Posterior cingulate gyrus (tissue), 11 donors: ENCODE measurements around the gene DNAH2.

Experiments used
- DNase-seq, 10 donors: peaks; one replicate each; pipeline versions ENCODE4 v3.0.0 to v3.0.0-alpha.2; 2020 to 2021; ENCODE audit warnings: mixed read lengths in 3 of 10
- intact Hi-C: fragments of 100-400 bp; cut with DNase I; formaldehyde crosslinking; loops from one replicate; pipeline ENCODE4 v1.15.1; 2023

DNAH2 gene

DNA sequence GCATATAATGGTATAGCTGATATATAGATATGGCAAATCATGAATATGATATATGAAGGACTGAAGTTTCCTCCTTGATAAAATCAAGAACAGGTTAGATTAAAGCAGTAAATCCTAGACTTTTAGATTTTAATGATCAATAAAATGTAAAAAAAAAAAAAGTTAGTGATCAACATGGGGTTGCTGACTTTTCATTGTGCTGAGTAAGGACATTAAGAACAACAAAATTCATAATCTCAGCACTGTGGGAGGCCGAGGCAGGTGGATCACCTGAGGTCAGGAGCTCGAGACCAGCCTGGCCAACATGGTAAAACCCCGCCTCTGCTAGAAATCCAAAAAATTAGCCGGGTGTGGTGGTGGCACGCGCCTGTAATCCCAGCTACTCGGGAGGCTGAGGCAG is 160.7 kb downstream of the DNAH2 start:
- intact Hi-C loops = no loop called here
- no peak for DNase-seq

DNA sequence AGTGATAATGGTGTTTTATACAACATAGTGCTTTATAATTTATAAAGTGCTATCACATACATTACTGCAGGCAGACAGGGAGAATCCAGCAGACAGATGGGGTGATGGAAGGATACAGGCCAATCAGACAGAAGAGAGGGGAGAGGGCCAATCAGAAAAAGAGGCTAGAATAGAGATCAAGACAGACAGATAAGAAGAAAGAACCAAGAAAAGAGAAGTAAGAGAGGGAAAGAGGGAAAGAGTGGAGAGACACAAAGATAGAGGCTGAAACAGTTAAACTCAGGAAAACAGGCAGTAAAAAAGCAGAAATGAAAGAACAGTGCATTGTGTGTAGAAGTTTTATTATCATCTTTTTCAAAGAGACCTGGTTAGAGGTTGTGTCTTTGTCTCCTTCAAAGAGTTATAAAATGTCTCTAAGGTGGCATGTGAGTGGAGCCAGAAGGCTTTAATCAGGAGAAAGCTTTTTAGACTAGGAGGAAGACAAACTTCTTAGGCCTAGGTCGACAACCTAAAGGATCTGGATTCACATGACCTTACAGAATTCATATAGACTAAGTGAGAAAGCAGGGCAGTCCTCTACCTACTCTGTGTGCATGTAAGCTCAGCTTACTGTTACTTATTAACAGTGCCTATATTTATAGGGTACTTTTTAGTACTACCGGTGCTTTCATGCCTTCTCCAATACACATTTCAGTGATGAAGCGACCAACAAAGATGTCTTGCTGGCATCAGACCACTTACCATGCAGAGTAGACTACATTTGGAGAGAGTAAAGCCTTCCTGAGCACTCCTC is 162.7 kb downstream of the DNAH2 start:
- intact Hi-C loops = no loop called here

DNA sequence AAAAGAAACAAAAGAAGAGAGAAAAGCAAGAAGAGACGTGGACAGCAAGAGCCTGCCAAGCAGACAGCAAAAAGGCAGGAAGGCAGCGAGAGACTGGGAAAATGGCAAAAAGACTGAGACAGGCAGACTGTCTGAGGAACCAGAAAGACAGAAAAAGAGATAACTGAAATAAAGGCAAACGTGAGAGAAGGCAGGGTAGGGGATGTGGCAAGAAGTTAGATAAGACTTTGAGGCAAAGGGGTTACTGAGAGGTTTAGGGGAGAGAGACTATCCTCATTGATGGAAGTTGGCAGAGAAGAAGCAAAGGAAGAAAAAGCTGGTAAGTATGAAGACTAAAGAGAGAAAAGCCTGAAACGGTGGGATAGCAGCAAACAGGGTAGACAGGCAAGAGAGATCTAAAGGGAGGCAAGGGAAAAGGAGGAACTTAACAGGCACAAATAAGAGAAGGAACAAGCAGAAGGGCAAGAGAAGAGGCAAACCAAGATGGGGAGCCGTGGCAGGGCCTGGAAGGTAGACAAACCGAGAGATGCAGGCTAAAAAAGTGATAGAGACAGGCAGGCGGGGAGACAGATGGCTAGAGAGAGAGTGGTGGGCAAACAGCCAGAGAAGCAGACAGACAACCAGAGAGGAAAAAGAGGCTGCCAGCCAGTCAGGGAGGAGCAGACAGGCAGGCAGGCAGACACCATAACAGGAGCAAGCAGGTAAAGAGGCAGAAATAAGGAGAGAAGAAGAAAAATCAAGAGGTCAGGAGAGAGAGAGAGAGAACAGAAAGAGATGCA is 163.9 kb downstream of the DNAH2 start:
- peak in 8 of 10 donors; percentile 19 to 90 (median 52) for DNase-seq
- intact Hi-C loops = no loop called here

More for the DNA sequence above, 162.7 kb downstream of the DNAH2 start:
- no peak for DNase-seq

DNA sequence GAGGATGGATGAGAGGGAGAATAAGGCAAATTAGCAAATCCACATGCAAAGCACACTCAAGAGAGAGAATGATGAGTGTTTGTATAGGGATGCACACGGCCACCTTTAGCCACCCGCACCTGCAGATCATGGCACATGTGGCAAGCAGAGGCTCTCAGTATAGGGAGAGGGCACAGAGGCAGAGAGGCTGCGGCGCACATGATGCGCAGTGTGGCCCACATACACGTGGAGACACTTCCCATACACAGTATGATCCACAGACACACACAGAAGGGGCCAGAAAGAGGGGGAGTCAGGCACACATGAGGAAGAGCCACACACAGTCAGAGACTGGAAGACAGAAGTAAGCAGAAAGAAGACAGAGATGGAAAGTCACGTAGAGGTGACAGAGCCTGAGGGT is 164.5 kb downstream of the DNAH2 start:
- intact Hi-C loops = no loop called here
- no peak for DNase-seq

DNA sequence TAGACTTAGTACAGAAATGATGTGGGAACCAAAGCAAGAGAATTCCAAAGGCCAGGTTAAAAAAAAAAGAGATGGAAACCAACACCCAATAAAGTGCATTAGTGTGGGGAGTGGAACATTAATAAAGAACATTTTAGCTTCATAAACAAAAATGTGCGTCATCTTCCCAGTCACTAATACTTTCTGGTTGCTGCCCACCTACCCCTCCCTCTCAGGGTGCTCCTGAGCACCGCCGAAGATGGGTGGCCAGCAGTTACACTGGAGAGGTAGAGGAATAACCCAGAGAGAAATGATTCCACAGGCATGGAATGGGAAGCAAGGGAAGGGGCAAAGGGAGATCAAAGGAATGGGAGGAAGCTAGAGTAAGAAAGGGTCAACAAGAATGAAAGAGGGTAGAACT is 165.1 kb downstream of the DNAH2 start:
- intact Hi-C loops = no loop called here

More for the DNA sequence above, 165.1 kb downstream of the DNAH2 start:
- DNase-seq = no peak
